AG08396 (cell line): Measurements from ENCODE around the gene FAM156A.
A peak's percentile ranks its signal among the peaks of the same experiment; 100 is the strongest.
"Not testable (repeated sequence)": the region's sequence is repeated elsewhere in the genome, so short reads cannot be mapped to it uniquely, and the experiment has no call there.

Source experiments
- DNase-seq: peaks from one replicate; pipeline ENCODE4 v3.0.0; 2012; ENCODE audit warnings: low spot score, mixed read lengths

The FAM156A gene, protein sequence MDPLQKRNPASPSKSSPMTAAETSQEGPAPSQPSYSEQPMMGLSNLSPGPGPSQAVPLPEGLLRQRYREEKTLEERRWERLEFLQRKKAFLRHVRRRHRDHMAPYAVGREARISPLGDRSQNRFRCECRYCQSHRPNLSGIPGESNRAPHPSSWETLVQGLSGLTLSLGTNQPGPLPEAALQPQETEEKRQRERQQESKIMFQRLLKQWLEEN

DNA sequence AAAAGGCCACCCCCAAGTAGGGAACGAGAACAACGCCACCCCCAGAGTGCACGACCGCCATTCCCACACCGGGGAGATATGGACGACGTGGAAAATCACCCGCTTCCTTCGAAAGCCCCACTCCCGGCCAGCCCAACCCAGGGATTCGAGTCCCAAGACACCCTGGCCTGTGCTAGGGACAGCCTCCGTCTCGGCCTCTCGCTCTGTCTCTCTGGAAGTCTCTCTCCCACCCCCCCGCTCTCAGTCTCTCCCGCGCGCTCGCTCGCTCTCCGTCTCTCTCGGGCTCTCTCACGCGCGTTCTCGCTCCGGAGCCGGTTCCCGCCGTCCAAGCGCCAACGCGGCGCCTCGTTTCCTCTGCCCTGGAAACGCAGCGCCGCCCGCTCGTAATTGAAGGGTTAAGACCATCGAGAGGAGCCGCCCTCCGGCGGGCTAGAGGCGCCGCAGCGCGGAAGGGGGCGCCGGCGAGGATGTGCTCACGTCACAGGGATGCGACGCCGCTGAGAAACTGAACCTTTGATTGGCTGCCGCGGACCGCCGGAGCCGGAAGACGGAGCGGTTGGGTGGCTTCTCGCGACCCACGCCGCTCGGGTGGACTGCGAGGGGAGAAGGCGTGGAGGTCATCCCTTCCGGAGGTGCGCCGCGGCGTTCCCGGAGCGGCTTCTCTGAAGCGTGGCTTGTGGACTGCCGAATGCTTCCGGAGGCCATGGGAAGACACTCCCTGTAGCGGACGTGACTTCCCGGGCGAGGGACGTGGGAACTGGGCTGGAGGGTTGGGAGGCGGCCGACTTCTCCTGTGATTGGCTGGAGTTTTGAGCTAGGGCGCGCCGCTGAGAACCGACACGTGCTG, at the start of gene FAM156A:
Gene FAM156A (minus strand): TSS at position 406 of the 847 bp plus-strand sequence. CDS start 9,930 bp downstream, outside the sequence.
- not testable (repeated sequence) for DNase-seq

GRCh38 chrX:53005327-53005726, 47.0 kb upstream of the FAM156A start:
- DNase-seq: no peak

GRCh38 chrX:53004811-53005210, 46.5 kb upstream of the FAM156A start:
- DNase-seq: no peak

GRCh38 chrX:53004038-53004437, 45.7 kb upstream of the FAM156A start:
- DNase-seq: no peak

- no peak for DNase-seq
Measured at GRCh38 chrX:53003111-53003510, 44.8 kb upstream of the FAM156A start.

GRCh38 chrX:53001958-53002357, 43.6 kb upstream of the FAM156A start:
- DNase-seq: no peak

- no peak for DNase-seq
Measured at GRCh38 chrX:53000447-53001135, 42.3 kb upstream of the FAM156A start.

GRCh38 chrX:52995987-52996331, 37.6 kb upstream of the FAM156A start:
- no peak for DNase-seq

- peak; percentile 90 for DNase-seq
Measured at GRCh38 chrX:52995135-52995986, 37.0 kb upstream of the FAM156A start.

DNA sequence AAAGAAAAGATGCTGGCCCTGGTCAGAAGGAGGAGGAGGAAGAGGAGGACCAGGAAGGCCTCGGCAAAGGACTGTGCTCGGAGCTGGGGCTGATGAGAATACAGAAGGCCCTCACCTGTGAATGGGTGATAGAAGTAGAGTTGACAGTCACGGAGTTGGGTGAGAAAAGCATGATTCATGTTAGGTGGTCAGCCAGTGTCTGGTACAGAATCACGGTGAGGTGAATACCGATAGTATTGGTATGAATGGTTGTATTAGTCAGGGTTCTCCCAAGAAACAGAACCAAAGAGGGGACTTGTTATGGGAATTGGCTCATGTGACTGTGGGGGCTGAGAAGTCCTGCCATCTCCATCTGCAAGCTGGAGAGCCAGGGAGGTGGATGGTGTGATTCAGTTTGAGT, 32.5 kb upstream of the FAM156A start:
- no peak for DNase-seq

DNA sequence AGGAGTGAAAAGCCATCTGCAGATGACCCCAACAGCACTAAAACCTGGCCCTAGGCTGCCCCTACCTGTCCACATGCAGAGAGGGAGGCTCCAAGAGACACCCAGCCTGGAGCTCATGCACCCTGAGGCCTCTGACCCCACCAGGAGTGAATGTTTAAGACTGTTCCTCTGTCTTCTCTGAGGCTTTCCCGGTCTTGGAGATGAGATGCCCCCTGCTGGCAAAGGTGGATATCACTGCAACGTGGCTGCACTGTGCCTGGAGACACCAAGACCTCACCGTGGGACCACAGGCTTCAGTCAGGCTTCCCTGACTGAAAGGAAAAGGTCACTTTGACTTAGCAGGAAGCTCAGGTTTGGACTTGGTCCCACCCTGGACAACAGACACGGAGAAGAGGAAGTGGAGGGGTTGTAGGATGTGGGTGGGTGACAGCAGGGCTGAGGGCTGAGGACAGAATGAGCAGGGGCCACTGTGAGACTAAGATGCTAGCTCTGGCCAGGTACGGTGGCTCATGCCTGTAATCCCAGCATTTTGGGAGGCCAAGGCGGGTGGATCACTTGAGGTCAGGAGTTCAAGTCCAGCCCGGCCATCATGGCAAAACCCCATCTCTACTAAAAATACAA, 31.8 kb upstream of the FAM156A start:
- DNase-seq: peak; percentile 52

GRCh38 chrX:52988985-52989917, 30.9 kb upstream of the FAM156A start:
- DNase-seq: no peak

- no peak for DNase-seq
Measured at GRCh38 chrX:52983321-52984000, 25.1 kb upstream of the FAM156A start.

- DNase-seq: no peak
Measured at GRCh38 chrX:52979993-52980392, 21.7 kb upstream of the FAM156A start.

- no peak for DNase-seq
Measured at GRCh38 chrX:52979568-52979967, 21.2 kb upstream of the FAM156A start.

DNA sequence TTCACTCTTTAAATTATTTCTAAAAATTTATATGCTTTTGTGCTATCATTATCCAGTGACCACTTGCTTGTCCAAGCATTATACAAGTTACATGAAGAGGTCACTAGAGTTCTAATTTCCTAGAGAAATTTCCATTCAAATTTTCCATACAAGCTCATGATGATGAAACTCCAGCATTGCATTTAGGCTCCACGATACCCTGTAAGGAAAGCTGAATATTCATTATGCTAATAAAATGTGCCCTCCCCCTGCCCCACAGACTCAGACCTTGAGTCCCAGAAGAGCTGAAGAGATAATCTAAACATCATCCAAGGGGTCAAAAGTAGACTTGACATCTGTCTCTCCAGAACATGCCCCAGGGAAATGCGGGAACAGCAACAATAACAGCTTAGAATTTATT, 19.6 kb upstream of the FAM156A start:
- no peak for DNase-seq

DNA sequence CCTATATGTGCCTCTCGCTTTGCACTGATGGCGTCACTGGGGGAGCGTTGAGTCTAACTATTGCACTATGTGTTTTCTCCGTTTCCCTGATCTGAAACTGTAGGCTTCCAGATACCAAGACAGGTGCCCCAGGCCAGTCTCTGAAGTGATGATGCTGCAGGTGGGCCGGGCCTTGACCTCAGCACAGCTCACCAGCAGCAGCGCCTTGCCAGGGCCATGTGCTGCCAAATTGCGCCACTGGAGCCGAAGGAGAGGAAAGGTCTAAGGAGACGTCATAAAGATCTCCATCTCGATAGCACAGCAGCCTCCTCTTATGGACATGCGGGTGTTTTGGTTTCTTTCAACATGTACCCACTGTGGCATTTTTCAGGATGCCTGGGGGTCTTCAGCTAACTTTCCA, 17.3 kb upstream of the FAM156A start:
- DNase-seq: not testable (repeated sequence)

GRCh38 chrX:52974336-52974992, 16.1 kb upstream of the FAM156A start:
- DNase-seq: not testable (repeated sequence)

DNA sequence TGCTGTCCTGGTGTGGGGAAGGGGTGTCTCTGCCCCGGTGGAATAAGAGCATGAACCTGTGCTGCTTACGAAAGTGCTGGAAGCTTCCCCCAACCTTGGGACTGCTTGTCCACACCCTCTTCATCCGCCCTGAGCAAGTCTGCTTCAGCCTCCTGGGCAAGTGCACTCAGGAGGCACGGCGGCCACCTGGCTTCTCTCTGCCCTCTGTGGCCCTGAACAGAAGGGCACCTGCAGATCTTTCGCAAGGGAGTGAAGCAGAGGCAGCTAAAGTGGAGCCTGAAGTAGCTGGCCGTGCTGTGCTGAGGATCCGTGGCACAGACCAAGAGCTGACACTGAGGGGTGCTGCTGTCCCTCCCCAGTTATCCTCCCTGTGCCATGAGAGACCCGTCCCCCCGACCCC, 9.6 kb upstream of the FAM156A start:
- not testable (repeated sequence) for DNase-seq
